ENCODE measurements around the gene TRAF5.

TRAF5 gene

GRCh38 chr1:211336161-211336560, 9.5 kb downstream of the TRAF5 start:
- no peak for TF ChIP-seq CTCF (IDR thresholded peaks at IDR 0.05; ENCODE audit: extremely low read depth, insufficient read depth, missing control alignments)
- in situ Hi-C loops (cut with MboI; ENCODE audit: low pct_unique_long_range_greater_than_20kb, low sequenced_read_pairs, unreplicated experiment): loop anchor here (25.0 kb wide), 1 partner anchor 326 kb away; no protein-coding TSS in a partner anchor
- DNase-seq (ENCODE audit: low spot score): no peak

- in situ Hi-C loops (cut with MboI; ENCODE audit: low pct_unique_long_range_greater_than_20kb, low sequenced_read_pairs, unreplicated experiment): loop anchor here (25.0 kb wide), 1 partner anchor 326 kb away; no protein-coding TSS in a partner anchor
- no peak for DNase-seq (ENCODE audit: low spot score)
- no peak for TF ChIP-seq CTCF (IDR thresholded peaks at IDR 0.05; ENCODE audit: extremely low read depth, insufficient read depth, missing control alignments)
Observed at GRCh38 chr1:211336775-211337174, 10.1 kb downstream of the TRAF5 start.

- in situ Hi-C loops (cut with MboI; ENCODE audit: low pct_unique_long_range_greater_than_20kb, low sequenced_read_pairs, unreplicated experiment): loop anchor here (25.0 kb wide), 1 partner anchor 325 kb away; no protein-coding TSS in a partner anchor
- no peak for DNase-seq (ENCODE audit: low spot score)
- TF ChIP-seq CTCF (IDR thresholded peaks at IDR 0.05; ENCODE audit: extremely low read depth, insufficient read depth, missing control alignments): no peak
Observed at GRCh38 chr1:211337430-211338223, 11.0 kb downstream of the TRAF5 start.

GRCh38 chr1:211338224-211338620, 11.6 kb downstream of the TRAF5 start:
- no peak for TF ChIP-seq CTCF (IDR thresholded peaks at IDR 0.05; ENCODE audit: extremely low read depth, insufficient read depth, missing control alignments)
- in situ Hi-C loops (cut with MboI; ENCODE audit: low pct_unique_long_range_greater_than_20kb, low sequenced_read_pairs, unreplicated experiment): loop anchor here (25.0 kb wide), 1 partner anchor 324 kb away; no protein-coding TSS in a partner anchor
- DNase-seq (ENCODE audit: low spot score): no peak

GRCh38 chr1:211339631-211340041, 13.0 kb downstream of the TRAF5 start:
- DNase-seq (ENCODE audit: low spot score): no peak
- in situ Hi-C loops (cut with MboI; ENCODE audit: low pct_unique_long_range_greater_than_20kb, low sequenced_read_pairs, unreplicated experiment): loop anchor here (25.0 kb wide), 1 partner anchor 323 kb away; no protein-coding TSS in a partner anchor
- no peak for TF ChIP-seq CTCF (IDR thresholded peaks at IDR 0.05; ENCODE audit: extremely low read depth, insufficient read depth, missing control alignments)

- no peak for DNase-seq (ENCODE audit: low spot score)
- TF ChIP-seq CTCF (IDR thresholded peaks at IDR 0.05; ENCODE audit: extremely low read depth, insufficient read depth, missing control alignments): no peak
- in situ Hi-C loops (cut with MboI; ENCODE audit: low pct_unique_long_range_greater_than_20kb, low sequenced_read_pairs, unreplicated experiment): loop anchor here (25.0 kb wide), 1 partner anchor 321 kb away; no protein-coding TSS in a partner anchor
Observed at GRCh38 chr1:211340622-211341507, 14.2 kb downstream of the TRAF5 start.

Data from GM13977 (cell line).